ENCODE measurements around the gene YES1. TPM values are rescaled to one million over a fixed set of nuclear protein-coding genes. Genes with fewer than 3 reads are reported as not detected.

YES1 gene
- total RNA-seq, 1 donor from 2014 or later = 37.6 TPM

- H3K4me3 Mint-ChIP-seq (ENCODE audit: unreplicated experiment) = no peak overlapping the region
- no peak for DNase-seq (ENCODE audit: extremely low spot score, unreplicated experiment)
- TF ChIP-seq, protein P1, sequence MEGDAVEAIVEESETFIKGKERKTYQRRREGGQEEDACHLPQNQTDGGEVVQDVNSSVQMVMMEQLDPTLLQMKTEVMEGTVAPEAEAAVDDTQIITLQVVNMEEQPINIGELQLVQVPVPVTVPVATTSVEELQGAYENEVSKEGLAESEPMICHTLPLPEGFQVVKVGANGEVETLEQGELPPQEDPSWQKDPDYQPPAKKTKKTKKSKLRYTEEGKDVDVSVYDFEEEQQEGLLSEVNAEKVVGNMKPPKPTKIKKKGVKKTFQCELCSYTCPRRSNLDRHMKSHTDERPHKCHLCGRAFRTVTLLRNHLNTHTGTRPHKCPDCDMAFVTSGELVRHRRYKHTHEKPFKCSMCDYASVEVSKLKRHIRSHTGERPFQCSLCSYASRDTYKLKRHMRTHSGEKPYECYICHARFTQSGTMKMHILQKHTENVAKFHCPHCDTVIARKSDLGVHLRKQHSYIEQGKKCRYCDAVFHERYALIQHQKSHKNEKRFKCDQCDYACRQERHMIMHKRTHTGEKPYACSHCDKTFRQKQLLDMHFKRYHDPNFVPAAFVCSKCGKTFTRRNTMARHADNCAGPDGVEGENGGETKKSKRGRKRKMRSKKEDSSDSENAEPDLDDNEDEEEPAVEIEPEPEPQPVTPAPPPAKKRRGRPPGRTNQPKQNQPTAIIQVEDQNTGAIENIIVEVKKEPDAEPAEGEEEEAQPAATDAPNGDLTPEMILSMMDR (IDR thresholded peaks at IDR 0.05) = no peak
- H3K4me1 Mint-ChIP-seq (ENCODE audit: unreplicated experiment) = no peaks in the 10 kb centered on the region
- H3K9me3 Mint-ChIP-seq (ENCODE audit: unreplicated experiment) = no peaks in the 10 kb centered on the region
- no peaks in the 10 kb centered on the region for H3K27me3 Mint-ChIP-seq (ENCODE audit: unreplicated experiment)
- no peak overlapping the region for H3K27ac Mint-ChIP-seq (ENCODE audit: unreplicated experiment)
- peaks cover 21% of the 10 kb centered on the region for H3K36me3 Mint-ChIP-seq (ENCODE audit: unreplicated experiment)
Observed at GRCh38 chr18:673769-674168, 138.3 kb downstream of the YES1 start.

GRCh38 chr18:673317-673716 lies 138.7 kb downstream of the YES1 start:
- TF ChIP-seq, protein P1 (IDR thresholded peaks at IDR 0.05) = no peak
- no peak overlapping the region for H3K27ac Mint-ChIP-seq (ENCODE audit: unreplicated experiment)
- peaks cover 25% of the 10 kb centered on the region for H3K36me3 Mint-ChIP-seq (ENCODE audit: unreplicated experiment)
- H3K27me3 Mint-ChIP-seq (ENCODE audit: unreplicated experiment) = no peaks in the 10 kb centered on the region
- no peaks in the 10 kb centered on the region for H3K4me1 Mint-ChIP-seq (ENCODE audit: unreplicated experiment)
- DNase-seq (ENCODE audit: extremely low spot score, unreplicated experiment) = no peak
- H3K9me3 Mint-ChIP-seq (ENCODE audit: unreplicated experiment) = no peaks in the 10 kb centered on the region
- H3K4me3 Mint-ChIP-seq (ENCODE audit: unreplicated experiment) = no peak overlapping the region

Other genes starting within 250 kb of the YES1 start
- gene CETN1, start 231.9 kb downstream of the YES1 start, total RNA-seq = not detected in 2 replicates
- gene CLUL1, start 215.3 kb downstream of the YES1 start, total RNA-seq = 0.52 and 0.62 TPM in 2 replicates
- gene TYMS, start 154.6 kb downstream of the YES1 start, total RNA-seq = 31.0 and 35.7 TPM in 2 replicates
- 22.3 and 25.0 TPM in 2 replicates for gene ENOSF1, start 99.6 kb downstream of the YES1 start, total RNA-seq
- not detected in 2 replicates for gene ADCYAP1, start 92.6 kb upstream of the YES1 start, total RNA-seq

Data from osteocyte (in vitro differentiated cells).